SH-SY5Y (cell line): Measurements from ENCODE around the gene TMEM247.

Experiments
- GATA2 ChIP-seq: IDR thresholded peaks from 2 replicates; pipeline ENCODE4 v1.6.1; 2011; ENCODE audit warnings: mild to moderate bottlenecking, low read depth, low read length
- GATA3 ChIP-seq: IDR thresholded peaks from 2 replicates; pipeline ENCODE4 v1.6.1; 2011; ENCODE audit warnings: low read depth, mild to moderate bottlenecking, low read length, moderate library complexity

TMEM247 gene

DNA sequence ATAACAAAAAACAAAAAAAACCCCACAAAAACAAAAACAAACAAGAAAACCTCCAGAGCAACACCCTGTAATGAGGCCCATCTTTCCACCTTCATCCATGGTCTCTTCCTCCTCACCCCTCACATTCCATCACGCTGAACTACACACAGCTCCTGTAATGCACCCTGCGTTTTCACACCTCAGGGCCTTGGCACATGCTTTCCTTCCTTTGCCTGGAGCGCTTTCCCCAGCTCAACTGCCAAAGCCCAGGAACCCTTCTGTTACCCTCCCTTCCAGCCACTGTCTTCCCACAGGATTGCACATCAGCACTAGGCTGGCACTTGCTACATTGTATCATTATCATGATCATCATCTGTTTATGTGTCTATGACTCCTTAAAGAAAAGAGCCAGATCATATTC lies 29.4 kb downstream of the TMEM247 start:
- TF ChIP-seq GATA3 (no peak), GATA2 (no peak)

- TF ChIP-seq GATA3 (no peak), GATA2 (no peak)
These were observed 30.4 kb downstream of the TMEM247 start for GRCh38 chr2:46509804-46510203.

DNA sequence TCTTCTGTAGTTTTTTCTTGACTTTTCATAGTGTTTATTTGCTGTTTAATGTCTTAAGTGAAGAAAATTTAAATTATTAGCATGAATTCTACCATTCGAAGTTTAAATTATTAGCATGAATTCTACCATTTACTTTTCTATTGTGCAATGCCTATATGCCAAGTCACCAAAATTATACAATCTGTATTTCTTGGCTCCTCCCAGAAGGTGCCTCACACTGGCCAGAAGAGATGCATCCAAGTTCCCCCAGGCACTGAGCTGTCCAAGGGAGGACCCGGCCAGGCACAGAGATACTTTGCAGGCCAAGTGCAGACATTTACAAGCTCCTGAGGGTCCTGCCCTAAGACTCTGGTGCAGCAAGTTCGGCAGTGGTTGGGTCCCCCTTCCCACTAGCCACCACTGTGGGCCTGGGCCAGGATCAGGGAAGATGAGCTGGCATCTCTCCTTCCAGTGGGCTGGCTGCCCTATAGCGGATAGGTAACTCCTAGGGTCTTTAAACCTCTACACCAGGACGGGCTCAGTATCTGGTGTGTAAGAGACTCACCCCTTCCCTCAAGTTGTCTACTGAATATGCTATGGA lies 31.3 kb downstream of the TMEM247 start:
- TF ChIP-seq GATA2 = no peak
- TF ChIP-seq GATA3 = no peak

DNA sequence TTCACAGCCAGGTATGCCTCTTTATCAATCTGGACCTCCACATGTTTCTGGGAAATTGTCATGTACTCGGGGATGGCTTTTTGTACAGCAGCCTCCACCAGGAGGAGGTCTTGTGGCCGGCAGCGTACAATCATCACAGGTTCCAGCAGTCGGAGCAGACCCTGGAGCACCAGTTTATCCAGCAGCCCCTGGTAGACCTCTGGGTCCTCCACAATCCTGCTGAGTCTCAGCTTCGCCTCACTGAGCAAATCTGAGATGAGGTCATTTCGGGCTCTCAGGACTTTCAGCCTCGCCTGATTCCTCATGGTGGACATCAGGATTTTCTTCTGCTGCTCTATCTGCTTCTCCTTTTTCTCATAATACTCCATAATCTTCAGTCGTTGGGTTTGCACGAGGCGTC lies 32.8 kb downstream of the TMEM247 start:
- TF ChIP-seq GATA2 (no peak), GATA3 (no peak)

DNA sequence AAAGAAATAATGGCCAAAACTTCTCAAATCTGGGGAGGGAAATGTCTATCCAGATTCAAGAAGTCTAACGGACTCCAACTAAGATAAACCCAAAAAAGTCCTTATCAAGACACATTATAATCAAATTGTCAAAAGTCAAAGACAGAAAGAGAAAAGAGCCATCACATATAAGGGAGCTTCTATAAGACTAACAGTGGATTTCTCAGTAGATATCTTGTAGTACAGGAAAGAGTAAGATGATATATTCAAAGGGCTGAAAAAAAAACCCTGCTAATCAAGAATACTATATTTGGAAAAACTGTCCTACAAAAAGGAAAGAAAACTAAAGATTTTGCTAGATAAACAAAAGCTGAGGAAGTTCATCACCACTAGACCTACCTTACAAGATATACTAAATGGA lies 35.4 kb downstream of the TMEM247 start:
- TF ChIP-seq GATA2 (no peak), GATA3 (no peak)

DNA sequence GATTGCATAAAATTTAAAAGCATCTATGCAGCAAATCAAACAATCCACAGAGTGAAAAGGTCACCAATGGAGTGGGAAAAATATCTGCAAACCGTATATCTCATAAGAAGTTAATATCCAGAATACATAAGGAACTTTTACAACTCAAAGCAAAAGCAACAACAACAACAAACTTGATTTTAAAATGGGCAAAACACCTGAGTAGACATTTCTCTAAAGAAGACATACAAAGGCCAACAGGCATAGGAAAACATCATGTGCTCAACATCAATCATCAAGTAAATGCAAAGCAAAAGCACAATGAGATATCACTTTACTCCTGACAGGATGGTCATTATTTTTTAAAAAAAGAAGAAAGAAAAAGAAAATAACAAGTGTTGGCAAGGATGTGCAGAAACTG lies 38.1 kb downstream of the TMEM247 start:
- TF ChIP-seq GATA3 (no peak), GATA2 (no peak)

DNA sequence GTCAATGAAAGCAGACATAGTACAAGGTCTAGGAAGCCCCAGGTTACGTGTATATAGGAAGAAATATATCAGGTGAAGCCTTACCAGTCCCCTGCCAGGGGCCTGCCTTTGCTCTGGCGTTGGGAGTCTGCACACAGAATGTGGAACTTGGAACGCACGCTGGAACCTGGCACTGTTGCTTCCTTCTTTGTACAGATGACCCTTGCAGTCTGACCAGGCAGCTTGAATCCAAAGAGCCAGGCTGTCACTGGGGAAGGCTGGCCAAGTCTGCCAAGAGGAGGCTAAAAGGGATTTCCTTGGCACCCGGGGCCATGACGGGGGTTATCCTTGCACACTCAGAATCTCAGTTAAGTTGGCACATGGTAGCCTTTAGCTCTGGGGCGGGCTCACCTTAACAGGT lies 39.5 kb downstream of the TMEM247 start:
- no peak for TF ChIP-seq GATA2
- TF ChIP-seq GATA3 = no peak

GRCh38 chr2:46519265-46519664 lies 39.9 kb downstream of the TMEM247 start:
- no peak for TF ChIP-seq GATA2

DNA sequence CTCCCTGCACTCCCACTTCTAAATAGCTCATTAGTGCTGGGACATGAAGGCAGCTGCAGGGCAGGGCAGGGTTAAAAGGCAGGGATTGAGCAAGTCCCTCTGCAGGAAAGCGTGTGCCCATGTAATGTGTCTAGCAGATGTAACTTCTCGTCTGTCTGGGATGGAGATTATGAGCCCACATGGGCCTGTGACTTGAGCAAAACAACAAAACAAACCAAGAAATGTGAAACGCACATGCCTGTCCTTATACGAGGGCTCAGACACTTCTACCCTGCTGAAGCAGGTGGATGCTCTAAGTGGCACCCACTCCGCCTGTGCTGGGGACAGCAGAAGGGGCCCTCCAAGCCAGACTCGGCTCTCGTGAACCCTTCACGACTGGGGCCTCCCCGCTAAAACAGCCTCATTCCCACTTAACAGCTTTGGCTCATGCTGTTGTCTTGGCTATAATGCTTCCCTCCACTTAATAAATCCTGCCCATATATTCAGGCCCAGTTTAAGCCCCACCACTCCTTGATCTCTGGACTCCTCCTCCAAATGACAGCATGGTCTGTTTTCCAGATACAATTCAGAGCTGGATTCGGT lies 40.9 kb downstream of the TMEM247 start:
- no peak for TF ChIP-seq GATA2
- no peak for TF ChIP-seq GATA3

- TF ChIP-seq GATA2 (no peak), GATA3 (no peak)
These were observed 41.9 kb downstream of the TMEM247 start for GRCh38 chr2:46521215-46521683.

GRCh38 chr2:46525522-46526155 lies 46.3 kb downstream of the TMEM247 start:
- no peak for TF ChIP-seq GATA2
- TF ChIP-seq GATA3 = no peak

GRCh38 chr2:46528880-46529279 lies 49.5 kb downstream of the TMEM247 start:
- TF ChIP-seq GATA2 (no peak), GATA3 (no peak)

DNA sequence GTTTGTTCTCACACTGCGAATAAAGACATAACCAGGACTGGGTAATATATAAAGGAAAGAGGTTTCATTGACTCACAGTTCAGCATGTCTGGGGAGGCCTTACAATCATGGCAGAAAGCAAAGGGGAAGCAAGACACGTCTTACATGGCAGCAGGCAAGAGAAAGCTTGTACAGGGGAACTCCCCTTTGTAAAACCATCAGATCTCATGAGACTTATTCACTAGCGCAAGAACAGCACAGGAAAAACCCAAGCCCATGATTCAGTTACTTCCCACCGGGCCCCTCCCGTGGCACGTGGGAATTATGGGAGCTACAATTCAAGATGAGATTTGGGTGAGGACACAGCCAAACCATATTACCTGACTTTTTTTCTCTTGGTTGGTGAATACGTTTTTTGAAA lies 51.3 kb downstream of the TMEM247 start:
- TF ChIP-seq GATA3 (no peak), GATA2 (no peak)

- TF ChIP-seq GATA3 (no peak), GATA2 (no peak)
These were observed 52.5 kb downstream of the TMEM247 start for GRCh38 chr2:46531863-46532262.
